ENCODE results near the gene DGKD.

The DGKD gene

GRCh38 chr2:233346376-233346775 is 7.9 kb upstream of the DGKD start:
- no peak for DNase-seq (ENCODE audit: extremely low read depth, low read depth)
- no peak for TF ChIP-seq CTCF (IDR thresholded peaks at IDR 0.05; ENCODE audit: low read depth, low read length, missing control alignments)

GRCh38 chr2:233346930-233347329 is 7.4 kb upstream of the DGKD start:
- no peak for DNase-seq (ENCODE audit: extremely low read depth, low read depth)
- no peak for TF ChIP-seq CTCF (IDR thresholded peaks at IDR 0.05; ENCODE audit: low read depth, low read length, missing control alignments)
- H3K4me3 ChIP-seq (replicated peaks; ENCODE audit: low read depth, low read length), result no peak overlapping the region

More at GRCh38 chr2:233346376-233346775, 7.9 kb upstream of the DGKD start:
- H3K4me3 ChIP-seq (replicated peaks; ENCODE audit: low read depth, low read length), result no peak overlapping the region

- H3K4me3 ChIP-seq (replicated peaks; ENCODE audit: low read depth, low read length), result no peak overlapping the region
- no peak for TF ChIP-seq CTCF (IDR thresholded peaks at IDR 0.05; ENCODE audit: low read depth, low read length, missing control alignments)
- DNase-seq (ENCODE audit: extremely low read depth, low read depth), result peak; percentile 17
These were observed 5.0 kb upstream of the DGKD start for GRCh38 chr2:233349005-233349998.

DNA sequence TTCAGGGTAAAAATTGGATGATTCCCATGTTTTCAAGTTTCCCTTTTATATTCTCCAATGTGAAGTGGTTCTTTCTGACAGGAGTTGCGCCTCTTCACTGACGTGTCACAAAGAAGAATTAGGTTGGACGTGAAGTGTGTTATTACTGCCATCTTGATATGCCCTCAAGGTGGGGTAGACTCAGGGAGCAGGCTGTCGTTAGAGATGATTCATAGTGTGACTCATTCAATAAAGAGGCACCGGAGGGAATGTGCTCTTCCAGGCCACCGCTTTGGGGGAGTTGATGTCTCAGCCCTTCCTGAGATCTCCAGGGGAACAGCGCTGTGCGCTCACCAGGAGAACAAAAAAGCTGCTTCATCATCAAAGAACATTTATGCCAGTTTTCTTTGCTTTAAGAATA is 3.6 kb upstream of the DGKD start:
- DNase-seq (ENCODE audit: extremely low read depth, low read depth), result peak; percentile 74
- no peak for TF ChIP-seq CTCF (IDR thresholded peaks at IDR 0.05; ENCODE audit: low read depth, low read length, missing control alignments)
- no peak overlapping the region for H3K4me3 ChIP-seq (replicated peaks; ENCODE audit: low read depth, low read length)

DNA sequence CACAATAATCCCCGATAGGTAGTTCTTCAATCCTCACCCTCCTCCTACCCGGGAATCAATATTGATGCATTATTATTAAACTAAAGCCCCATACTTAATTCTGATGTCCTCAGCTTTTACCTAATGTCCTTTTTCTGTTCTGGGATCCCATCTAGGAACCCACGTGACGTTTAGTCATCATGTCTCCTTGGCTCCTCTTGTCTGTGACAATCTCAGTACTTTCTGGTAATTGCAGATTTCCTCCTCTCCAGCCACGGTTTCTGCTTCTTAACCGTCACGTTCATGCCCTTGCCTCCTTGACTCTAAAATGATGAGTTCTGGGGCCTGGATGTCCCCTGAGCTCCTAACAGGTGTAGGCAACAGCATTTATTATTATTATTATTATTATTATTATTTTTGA is 2.9 kb upstream of the DGKD start:
- no peak for TF ChIP-seq CTCF (IDR thresholded peaks at IDR 0.05; ENCODE audit: low read depth, low read length, missing control alignments)
- no peak overlapping the region for H3K4me3 ChIP-seq (replicated peaks; ENCODE audit: low read depth, low read length)
- no peak for DNase-seq (ENCODE audit: extremely low read depth, low read depth)

- TF ChIP-seq CTCF (IDR thresholded peaks at IDR 0.05; ENCODE audit: low read depth, low read length, missing control alignments), result no peak
- DNase-seq (ENCODE audit: extremely low read depth, low read depth), result no peak
- no peak overlapping the region for H3K4me3 ChIP-seq (replicated peaks; ENCODE audit: low read depth, low read length)
These were observed 2.0 kb upstream of the DGKD start for GRCh38 chr2:233352141-233352842.

All from HFF-Myc (cell line).